HepG2 (cell line): Measurements from ENCODE around the gene SPHK1. TPM values are rescaled to one million over a fixed set of nuclear protein-coding genes. Genes with fewer than 3 reads are reported as not detected.

Experiments
- ATAD3A ChIP-seq: sonication (generic); formaldehyde crosslinking; IDR thresholded peaks from 2 replicates; pipeline ENCODE4 v1.4.0; 2020; ENCODE audit warnings: missing genetic modification reagents
- CBX5 ChIP-seq: sonication (generic); formaldehyde crosslinking; IDR thresholded peaks from 2 replicates; pipeline ENCODE4 v1.4.0; 2020; ENCODE audit warnings: missing genetic modification reagents, borderline replicate concordance
- E2F1 ChIP-seq: sonication (generic); formaldehyde crosslinking; IDR thresholded peaks from 2 replicates; pipeline ENCODE4 v1.5.0; 2020; ENCODE audit warnings: missing genetic modification reagents
- E2F5 ChIP-seq: sonication (generic); formaldehyde crosslinking; conservative IDR thresholded peaks from 2 replicates; pipeline ENCODE4 v1.4.0; 2020; ENCODE audit warnings: missing genetic modification reagents
- ERF ChIP-seq: IDR thresholded peaks from 2 replicates; pipeline ENCODE4 v1.6.1; 2018; ENCODE audit warnings: missing biosample characterization, missing genetic modification reagents
- FOSL2 ChIP-seq: sonication (generic); formaldehyde crosslinking; IDR thresholded peaks from 2 replicates; pipeline ENCODE4 v1.4.0; 2020; ENCODE audit warnings: missing genetic modification reagents
- NAIF1 ChIP-seq: sonication (generic); formaldehyde crosslinking; IDR thresholded peaks from 2 replicates; pipeline ENCODE4 v1.5.0; 2020; ENCODE audit warnings: mild to moderate bottlenecking, missing genetic modification reagents, borderline replicate concordance
- NR0B2 ChIP-seq: sonication (generic); formaldehyde crosslinking; IDR thresholded peaks from 2 replicates; pipeline ENCODE4 v1.4.0; 2020; ENCODE audit warnings: mild to moderate bottlenecking, missing genetic modification reagents
- PHF8 ChIP-seq: sonication (generic); formaldehyde crosslinking; IDR thresholded peaks from 2 replicates; pipeline ENCODE4 v1.5.0; 2020; ENCODE audit warnings: missing genetic modification reagents
- POLR2A ChIP-seq, 2 experiments: IDR thresholded peaks; 2 replicates each; pipeline ENCODE4 v1.6.1; 2011; ENCODE audit warnings: low read depth in 2 of 2, low read length in 2 of 2, mild to moderate bottlenecking in 1 of 2, moderate library complexity in 1 of 2; ENCODE audit not compliant: insufficient read depth in 1 of 2
- PPARG ChIP-seq: conservative IDR thresholded peaks from 2 replicates; pipeline ENCODE4 v1.6.1; 2016; ENCODE audit warnings: missing biosample characterization, missing genetic modification reagents
- ZHX2 ChIP-seq, 2 experiments: sonication (generic) in 1 of 2; formaldehyde crosslinking in 1 of 2; IDR thresholded peaks; 2 replicates each; pipeline versions ENCODE4 v1.6.1 to v1.9.0; 2014 to 2022; ENCODE audit warnings: antibody characterized with exemption in 1 of 2, borderline replicate concordance in 1 of 2, inconsistent platforms in 1 of 2, low read depth in 1 of 2, missing genetic modification reagents in 1 of 2
- ZNF136 ChIP-seq: sonication (generic); formaldehyde crosslinking; IDR thresholded peaks from 2 replicates; pipeline ENCODE4 v1.8.1; 2022; ENCODE audit warnings: low read depth, mild to moderate bottlenecking, moderate library complexity, missing genetic modification reagents
- ZNF235 ChIP-seq: sonication (generic); formaldehyde crosslinking; IDR thresholded peaks from 2 replicates; pipeline ENCODE4 v1.8.1; 2023; ENCODE audit warnings: mild to moderate bottlenecking, missing genetic modification reagents, borderline replicate concordance
- ZNF549 ChIP-seq: sonication (generic); formaldehyde crosslinking; IDR thresholded peaks from 2 replicates; pipeline ENCODE4 v1.5.0; 2020; ENCODE audit warnings: missing genetic modification reagents
- ZNF569 ChIP-seq: sonication (generic); formaldehyde crosslinking; IDR thresholded peaks from 2 replicates; pipeline ENCODE4 v1.5.0; 2020; ENCODE audit warnings: mild to moderate bottlenecking, missing genetic modification reagents, moderate library complexity, borderline replicate concordance
- ZNF703 ChIP-seq: sonication (generic); formaldehyde crosslinking; IDR thresholded peaks from 2 replicates; pipeline ENCODE4 v1.5.1; 2020; ENCODE audit warnings: missing genetic modification reagents, mild to moderate bottlenecking, moderate library complexity, borderline replicate concordance
- polyA plus RNA-seq, 8 experiments: library from polyadenylated mRNA; depleted of rRNA in 3 of 8; stranded (reverse) in 7 of 8; unstranded in 1 of 8; fragments of >200 nt; fragmentation: Illumina TruSeq in 4 of 8; extraction: Trizol in 4 of 8; gene quantifications; 2 replicates each; pipeline versions ENCODE4 v1.2.1 to v1.2.3, GENCODE V29; 2011 to 2016; ENCODE audit warnings: low read depth in 4 of 8, missing spikeins in 1 of 8, mixed read lengths in 1 of 8; ENCODE audit not compliant: insufficient read depth in 1 of 8
- total RNA-seq, 5 experiments: library from RNA; depleted of rRNA; stranded (reverse); fragments of >200 nt; fragmentation: Illumina TruSeq; extraction: Trizol; gene quantifications; 2 replicates each; pipeline ENCODE4 v1.2.3, GENCODE V29; 2016; ENCODE audit warnings: low read depth in 1 of 5
- TF ChIP-seq, protein P1 (sequence below): sonication (generic); formaldehyde crosslinking; IDR thresholded peaks from 2 replicates; pipeline ENCODE4 v1.4.0; 2020; ENCODE audit warnings: missing genetic modification reagents

SPHK1 gene
- total and polyA plus RNA-seq, 2 of the 13 experiments (the other 11 are each of a cell fraction or from before 2014, with no cell fraction given): 129 to 160 TPM

DNA sequence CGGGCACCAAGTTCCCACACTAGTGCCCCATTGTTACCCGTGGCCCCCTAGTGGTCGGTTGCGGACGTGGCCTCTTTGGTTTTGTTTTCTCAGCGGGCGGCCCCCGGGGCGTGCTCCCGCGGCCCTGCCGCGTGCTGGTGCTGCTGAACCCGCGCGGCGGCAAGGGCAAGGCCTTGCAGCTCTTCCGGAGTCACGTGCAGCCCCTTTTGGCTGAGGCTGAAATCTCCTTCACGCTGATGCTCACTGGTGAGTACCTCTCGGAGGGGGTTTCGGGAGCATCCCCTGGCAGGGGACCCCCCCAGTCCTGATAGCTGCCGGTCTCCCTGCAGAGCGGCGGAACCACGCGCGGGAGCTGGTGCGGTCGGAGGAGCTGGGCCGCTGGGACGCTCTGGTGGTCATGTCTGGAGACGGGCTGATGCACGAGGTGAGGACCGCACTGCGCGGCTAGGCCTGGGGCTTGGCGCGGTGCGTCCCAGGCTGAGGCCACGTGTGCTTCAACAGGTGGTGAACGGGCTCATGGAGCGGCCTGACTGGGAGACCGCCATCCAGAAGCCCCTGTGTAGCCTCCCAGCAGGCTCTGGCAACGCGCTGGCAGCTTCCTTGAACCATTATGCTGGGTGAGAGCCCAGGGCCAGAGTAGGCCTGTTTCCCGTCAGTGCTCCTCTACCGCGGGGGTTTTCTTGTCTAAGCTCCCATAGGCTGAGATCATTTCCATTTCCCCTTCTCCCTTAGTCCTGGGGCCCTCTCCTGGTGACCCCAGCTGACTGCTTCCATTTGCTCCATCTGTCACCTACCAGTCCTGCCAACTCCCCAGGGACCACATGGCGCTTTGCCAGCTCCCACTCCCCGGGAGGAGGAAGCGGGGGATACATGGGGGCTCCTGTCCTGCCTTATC, 1.7 kb downstream of the SPHK1 start (continued):
- TF ChIP-seq, protein P1, sequence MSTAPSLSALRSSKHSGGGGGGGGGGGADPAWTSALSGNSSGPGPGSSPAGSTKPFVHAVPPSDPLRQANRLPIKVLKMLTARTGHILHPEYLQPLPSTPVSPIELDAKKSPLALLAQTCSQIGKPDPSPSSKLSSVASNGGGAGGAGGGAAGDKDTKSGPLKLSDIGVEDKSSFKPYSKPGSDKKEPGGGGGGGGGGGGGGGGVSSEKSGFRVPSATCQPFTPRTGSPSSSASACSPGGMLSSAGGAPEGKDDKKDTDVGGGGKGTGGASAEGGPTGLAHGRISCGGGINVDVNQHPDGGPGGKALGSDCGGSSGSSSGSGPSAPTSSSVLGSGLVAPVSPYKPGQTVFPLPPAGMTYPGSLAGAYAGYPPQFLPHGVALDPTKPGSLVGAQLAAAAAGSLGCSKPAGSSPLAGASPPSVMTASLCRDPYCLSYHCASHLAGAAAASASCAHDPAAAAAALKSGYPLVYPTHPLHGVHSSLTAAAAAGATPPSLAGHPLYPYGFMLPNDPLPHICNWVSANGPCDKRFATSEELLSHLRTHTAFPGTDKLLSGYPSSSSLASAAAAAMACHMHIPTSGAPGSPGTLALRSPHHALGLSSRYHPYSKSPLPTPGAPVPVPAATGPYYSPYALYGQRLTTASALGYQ: peak; percentile 95
- TF ChIP-seq E2F1 (CRISPR knock-in tag) (peak; percentile 96), PHF8 (peak; percentile 75), NR0B2 (peak; percentile 91), ZNF136 (peak; percentile 90), NAIF1 (peak; percentile 82; the same call in 1 of the 2 replicates), ZNF703 (CRISPR knock-in tag) (peak; percentile 97), ZNF235 (peak; percentile 51; the same call in 1 of the 2 replicates), PPARG (CRISPR knock-in tag) (peak; percentile 79), ATAD3A (no peak), CBX5 (CRISPR knock-in tag) (peak; percentile 91), POLR2A (IDR thresholded peaks at IDR 0.05; ENCODE audit: insufficient read depth in 1 of 2, low read depth in 2 of 2, low read length in 2 of 2) (peak in 1 of 2 experiments; percentile 15; a peak in 1 of 4 replicates), ZNF569 (CRISPR knock-in tag) (no peak; the same call in 1 of the 2 replicates), ZNF549 (CRISPR knock-in tag) (peak; percentile 89; the same call in 1 of the 2 replicates), E2F5 (CRISPR knock-in tag) (peak; percentile 84), FOSL2 (CRISPR knock-in tag) (peak; percentile 61), ZHX2 (IDR thresholded peaks at IDR 0.05; ENCODE audit: low read depth) (no peak), ZHX2 (CRISPR knock-in tag; IDR thresholded peaks at IDR 0.05; ENCODE audit: borderline replicate concordance) (peak; percentile 97), ERF (CRISPR knock-in tag) (peak; percentile 97)
